SH-SY5Y (cell line): Measurements from ENCODE around the gene ANAPC10.

ENCODE experiments used
- GATA2 ChIP-seq: IDR thresholded peaks from 2 replicates; pipeline ENCODE4 v1.6.1; 2011; ENCODE audit warnings: mild to moderate bottlenecking, low read depth, low read length
- GATA3 ChIP-seq: IDR thresholded peaks from 2 replicates; pipeline ENCODE4 v1.6.1; 2011; ENCODE audit warnings: low read depth, mild to moderate bottlenecking, low read length, moderate library complexity

The ANAPC10 gene

GRCh38 chr4:145048817-145049216 lies 49.2 kb downstream of the ANAPC10 start:
- TF ChIP-seq GATA2 (no peak), GATA3 (no peak)

GRCh38 chr4:145047151-145047550 lies 50.8 kb downstream of the ANAPC10 start:
- TF ChIP-seq GATA3 (no peak), GATA2 (no peak)

- TF ChIP-seq GATA2: no peak
- no peak for TF ChIP-seq GATA3
These were observed 52.8 kb downstream of the ANAPC10 start for GRCh38 chr4:145045180-145045579.

- TF ChIP-seq GATA3: no peak
- no peak for TF ChIP-seq GATA2
These were observed 53.7 kb downstream of the ANAPC10 start for GRCh38 chr4:145044341-145044740.

GRCh38 chr4:145043306-145043705 lies 54.7 kb downstream of the ANAPC10 start:
- TF ChIP-seq GATA2 (no peak), GATA3 (no peak)

- no peak for TF ChIP-seq GATA3
- no peak for TF ChIP-seq GATA2
These were observed 55.3 kb downstream of the ANAPC10 start for GRCh38 chr4:145042601-145043285.

- TF ChIP-seq GATA3: no peak
- no peak for TF ChIP-seq GATA2
These were observed 56.6 kb downstream of the ANAPC10 start for GRCh38 chr4:145041378-145041777.

- TF ChIP-seq GATA2 (no peak), GATA3 (no peak)
These were observed 62.4 kb downstream of the ANAPC10 start for GRCh38 chr4:145035494-145036136.

GRCh38 chr4:145034727-145035211 lies 63.2 kb downstream of the ANAPC10 start:
- no peak for TF ChIP-seq GATA2
- no peak for TF ChIP-seq GATA3

GRCh38 chr4:145019346-145019745 lies 78.7 kb downstream of the ANAPC10 start:
- TF ChIP-seq GATA3 (no peak), GATA2 (no peak)

GRCh38 chr4:145014365-145014764 lies 83.6 kb downstream of the ANAPC10 start:
- TF ChIP-seq GATA3 (no peak), GATA2 (no peak)

- TF ChIP-seq GATA2: no peak
- no peak for TF ChIP-seq GATA3
These were observed 85.2 kb downstream of the ANAPC10 start for GRCh38 chr4:145012841-145013240.

- TF ChIP-seq GATA3 (no peak), GATA2 (no peak)
These were observed 86.4 kb downstream of the ANAPC10 start for GRCh38 chr4:145011636-145012035.

GRCh38 chr4:145003675-145004074 lies 94.3 kb downstream of the ANAPC10 start:
- TF ChIP-seq GATA2: no peak
- no peak for TF ChIP-seq GATA3

GRCh38 chr4:145001635-145002034 lies 96.4 kb downstream of the ANAPC10 start:
- no peak for TF ChIP-seq GATA2
